HG02943 (cell line): ENCODE data around the gene SHC4.

Source experiments
- ATAC-seq: cut with Tn5 transposase; IDR thresholded peaks from one replicate; pipeline ENCODE4 v1.9.1; 2021; ENCODE audit warnings: mild to moderate bottlenecking, low read depth, moderate library complexity; ENCODE audit not compliant: unreplicated experiment

The SHC4 gene

GRCh38 chr15:48888191-48888590, 75.5 kb downstream of the SHC4 start:
- ATAC-seq: no peak

DNA sequence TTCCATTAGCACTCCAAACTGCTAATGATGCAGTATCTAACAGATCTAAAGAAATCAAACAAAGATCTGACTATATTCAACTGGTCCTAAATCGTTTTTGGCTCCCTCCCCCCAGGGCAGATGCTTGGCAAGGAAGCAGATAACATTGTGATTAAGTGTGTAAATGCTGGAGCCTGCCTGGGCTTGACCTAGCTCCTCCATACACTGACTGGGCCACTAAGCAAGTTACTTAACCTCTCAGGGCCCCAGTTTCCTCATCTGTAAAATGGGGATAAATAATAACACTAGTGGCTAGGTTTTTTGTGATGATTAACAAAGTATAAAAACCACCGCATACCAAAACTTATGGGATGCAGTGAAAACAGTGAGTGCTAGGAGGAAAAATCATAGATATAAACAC, 76.6 kb downstream of the SHC4 start:
- no peak for ATAC-seq

- ATAC-seq: no peak
Measured at GRCh38 chr15:48883699-48884098, 80.0 kb downstream of the SHC4 start.

GRCh38 chr15:48880070-48880634, 83.6 kb downstream of the SHC4 start:
- ATAC-seq: no peak

- peak; percentile 95 for ATAC-seq
Measured at GRCh38 chr15:48877630-48878595, 85.8 kb downstream of the SHC4 start, which contains the start of gene EID1. TSS of gene EID1 (plus strand) at chr15:48878134. CDS start at chr15:48878177, 43 bp downstream.

DNA sequence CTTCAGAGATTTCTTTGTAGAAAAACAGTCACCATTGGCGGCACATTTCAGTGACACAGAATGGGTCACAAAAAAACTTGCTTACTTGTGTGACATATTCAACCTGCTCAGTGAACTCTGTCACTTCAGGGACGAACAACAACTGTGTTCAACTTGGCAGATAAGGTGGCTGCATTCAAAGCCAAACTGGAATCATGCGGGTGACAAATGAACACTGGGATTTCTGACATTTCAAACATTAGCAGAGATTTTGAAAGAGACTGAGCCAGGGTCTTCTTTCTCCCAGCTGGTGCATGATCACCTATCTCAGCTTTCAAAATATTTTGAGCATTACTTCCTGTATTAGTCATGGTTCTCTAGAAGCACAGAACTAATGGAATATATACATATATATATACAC, 87.7 kb downstream of the SHC4 start:
- no peak for ATAC-seq

GRCh38 chr15:48875241-48875960, 88.3 kb downstream of the SHC4 start:
- ATAC-seq: no peak

DNA sequence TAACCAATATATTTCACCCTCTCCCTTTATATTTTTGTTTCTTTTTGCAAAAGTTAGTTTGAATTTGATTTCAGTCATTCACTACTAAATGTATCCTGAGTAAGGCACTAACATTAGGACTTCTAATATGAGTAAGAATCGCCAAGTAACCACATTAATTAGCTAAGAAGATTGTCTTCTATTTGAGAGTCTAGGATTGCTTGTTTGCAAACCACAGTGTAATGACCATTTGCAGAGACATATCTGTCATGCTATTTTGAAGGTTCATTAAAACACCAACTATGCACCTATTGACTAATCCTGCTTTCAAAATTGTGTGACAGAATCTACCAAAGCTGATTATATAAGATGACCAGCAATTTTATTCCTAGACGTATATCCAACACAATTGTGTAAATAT, 91.1 kb downstream of the SHC4 start:
- no peak for ATAC-seq

- no peak for ATAC-seq
Measured at GRCh38 chr15:48871542-48871941, 92.2 kb downstream of the SHC4 start.

- no peak for ATAC-seq
Measured at GRCh38 chr15:48869966-48870365, 93.8 kb downstream of the SHC4 start.

DNA sequence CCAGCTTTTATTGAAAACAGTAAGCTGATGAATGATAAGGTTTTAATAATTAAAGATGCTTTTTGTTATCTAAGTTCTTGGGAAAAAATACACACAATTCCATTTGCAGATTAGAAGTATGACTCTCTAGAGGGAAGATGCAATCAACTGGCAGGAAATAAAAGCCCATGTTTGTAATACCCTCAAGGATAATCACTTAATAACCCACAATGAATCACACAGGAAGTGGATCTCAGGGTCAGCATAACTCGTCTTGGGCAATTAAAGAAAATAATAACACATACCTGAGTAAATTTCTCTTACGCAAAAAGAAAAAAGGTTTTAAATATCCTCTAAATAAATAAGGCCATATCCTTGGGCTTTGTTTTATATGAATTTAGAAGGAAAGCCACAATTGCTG, 95.2 kb downstream of the SHC4 start:
- no peak for ATAC-seq

DNA sequence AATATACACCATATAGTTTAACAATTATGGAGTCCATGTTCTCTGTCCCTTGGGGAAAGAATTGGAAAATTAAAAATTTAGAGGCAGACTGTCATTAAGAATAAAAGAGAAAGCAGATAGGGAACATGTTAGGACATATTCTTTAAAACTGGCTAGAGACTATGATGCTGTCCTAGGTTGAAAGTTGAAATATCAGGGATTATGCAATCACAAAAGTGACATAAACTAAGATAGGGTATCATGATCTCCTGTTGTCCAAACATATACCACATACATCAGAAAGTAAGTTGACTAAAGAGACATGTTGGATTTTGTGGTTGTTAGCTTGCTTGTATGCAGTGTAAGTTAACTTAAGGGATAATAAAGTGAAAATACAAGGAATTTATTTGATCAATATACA, 95.7 kb downstream of the SHC4 start:
- ATAC-seq: no peak

GRCh38 chr15:48866141-48866563, 97.6 kb downstream of the SHC4 start:
- no peak for ATAC-seq

GRCh38 chr15:48865370-48866079, 98.2 kb downstream of the SHC4 start:
- no peak for ATAC-seq

DNA sequence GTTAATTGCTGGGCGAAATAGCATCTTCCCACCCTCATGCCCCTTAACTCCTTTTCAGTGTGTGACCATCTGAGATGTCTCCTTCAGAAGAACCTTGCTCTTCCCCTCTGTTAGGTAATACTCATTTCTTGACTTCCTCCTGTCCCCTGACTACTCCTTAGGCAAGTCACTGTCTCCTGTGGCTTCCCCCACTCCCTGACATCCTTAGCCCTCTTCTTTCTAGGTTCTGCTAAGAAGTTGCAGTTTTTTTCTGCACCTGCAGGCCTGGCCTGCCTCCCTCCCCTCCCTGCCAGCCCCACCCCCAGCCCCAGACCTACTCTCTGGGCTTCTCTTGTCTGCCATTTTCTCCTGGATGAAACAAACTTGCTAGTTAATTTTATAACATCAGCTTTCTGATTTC, 101.0 kb downstream of the SHC4 start:
- ATAC-seq: no peak

DNA sequence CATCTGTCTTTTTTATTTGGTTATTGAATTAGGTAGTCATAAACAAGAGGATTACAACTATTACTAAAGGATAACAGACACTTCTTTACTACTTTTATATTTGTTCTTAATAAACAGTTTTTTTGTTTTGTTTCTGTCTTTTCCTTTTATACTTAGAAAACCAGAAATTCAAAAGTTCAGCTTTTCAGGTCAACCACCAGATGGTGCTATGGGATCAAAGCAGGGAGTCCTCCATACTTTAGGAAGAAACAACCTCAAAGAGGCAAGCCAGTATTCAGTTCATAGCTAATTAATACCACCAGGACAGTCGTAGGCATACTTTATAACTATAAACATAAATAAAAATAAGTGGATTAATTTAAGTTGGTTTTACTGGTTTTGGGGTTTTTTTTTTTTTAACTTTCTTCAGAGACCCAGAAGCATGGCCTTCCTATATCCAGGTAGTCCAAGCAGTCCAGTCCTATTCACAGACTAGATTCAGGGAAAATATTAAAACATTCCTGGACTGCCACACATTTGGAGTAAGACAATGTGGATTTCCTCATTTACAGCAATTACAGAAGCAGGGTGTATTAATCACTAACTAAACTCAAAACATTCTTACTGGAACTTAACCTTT, 101.8 kb downstream of the SHC4 start:
- ATAC-seq: no peak

- ATAC-seq: no peak
Measured at GRCh38 chr15:48859426-48859825, 104.3 kb downstream of the SHC4 start.

DNA sequence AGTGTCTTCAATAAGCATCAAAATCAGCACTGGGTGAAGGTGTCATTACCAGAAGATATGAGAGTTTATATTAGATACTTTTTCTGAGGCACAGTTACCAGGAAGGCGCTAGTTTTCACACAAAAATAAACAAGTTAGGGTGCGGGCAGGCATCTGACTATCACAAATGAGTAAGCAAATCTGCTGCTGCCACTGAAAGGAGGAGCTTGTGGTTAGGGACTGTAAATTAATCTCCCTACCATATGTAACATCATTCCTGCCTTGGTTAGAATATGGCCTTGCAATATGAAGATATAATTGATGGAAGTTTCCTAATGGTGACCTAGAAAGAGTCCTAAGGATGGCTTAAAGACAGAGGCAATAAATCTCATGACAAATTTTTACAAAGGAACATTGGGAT, 105.3 kb downstream of the SHC4 start:
- no peak for ATAC-seq

GRCh38 chr15:48856942-48857341, 106.8 kb downstream of the SHC4 start:
- ATAC-seq: no peak
